NCI-H2227 (cell line): ENCODE measurements around the gene HS3ST4.
"Not testable (repeated sequence)": the region's sequence is repeated elsewhere in the genome, so short reads cannot be mapped to it uniquely, and the experiment has no call there.

Source experiments
- DNase-seq: peaks from one replicate; lab custom pipeline; 2025; ENCODE audit not compliant: unreplicated experiment; lab: John Stamatoyannopoulos, UW

HS3ST4 gene

GRCh38 chr16:25729188-25729915 lies 37.6 kb downstream of the HS3ST4 start:
- DNase-seq = no peak

- DNase-seq = no peak
These were observed 38.6 kb downstream of the HS3ST4 start for GRCh38 chr16:25730396-25730795.

- DNase-seq = no peak
These were observed 42.9 kb downstream of the HS3ST4 start for GRCh38 chr16:25734430-25735385.

GRCh38 chr16:25735645-25736044 lies 43.9 kb downstream of the HS3ST4 start:
- DNase-seq = no peak

- DNase-seq = no peak
These were observed 55.5 kb downstream of the HS3ST4 start for GRCh38 chr16:25747160-25747758.

- DNase-seq = no peak
These were observed 56.4 kb downstream of the HS3ST4 start for GRCh38 chr16:25748092-25748654.

- DNase-seq = no peak
These were observed 58.9 kb downstream of the HS3ST4 start for GRCh38 chr16:25750488-25751216.

- DNase-seq = no peak
These were observed 59.6 kb downstream of the HS3ST4 start for GRCh38 chr16:25751230-25751835.

- no peak for DNase-seq
These were observed 72.7 kb downstream of the HS3ST4 start for GRCh38 chr16:25764466-25764865.

- DNase-seq = no peak
These were observed 79.5 kb downstream of the HS3ST4 start for GRCh38 chr16:25771216-25771615.

- DNase-seq = no peak
These were observed 80.2 kb downstream of the HS3ST4 start for GRCh38 chr16:25771812-25772568.

GRCh38 chr16:25776214-25776613 lies 84.5 kb downstream of the HS3ST4 start:
- DNase-seq = not testable (repeated sequence)

GRCh38 chr16:25783226-25783625 lies 91.5 kb downstream of the HS3ST4 start:
- no peak for DNase-seq

GRCh38 chr16:25785361-25785760 lies 93.6 kb downstream of the HS3ST4 start:
- no peak for DNase-seq

GRCh38 chr16:25786748-25787147 lies 95.0 kb downstream of the HS3ST4 start:
- no peak for DNase-seq

- DNase-seq = no peak
These were observed 96.9 kb downstream of the HS3ST4 start for GRCh38 chr16:25788637-25789036.

- DNase-seq = no peak
These were observed 104.5 kb downstream of the HS3ST4 start for GRCh38 chr16:25796239-25796638.

- no peak for DNase-seq
These were observed 106.3 kb downstream of the HS3ST4 start for GRCh38 chr16:25798065-25798464.

GRCh38 chr16:25799816-25800215 lies 108.1 kb downstream of the HS3ST4 start:
- DNase-seq = no peak

GRCh38 chr16:25812215-25812614 lies 120.5 kb downstream of the HS3ST4 start:
- no peak for DNase-seq
